Ovary (tissue), 3 donors: ENCODE measurements around the gene CCDC85B.

Experiments used
- CTCF ChIP-seq, 3 donors: fragments of 450-650 bp in 2 of 3; fragments of 200-600 bp in 1 of 3; IDR thresholded peaks; one replicate each; pipeline versions ENCODE4 v1.5.1 to v1.8.0; 2016 to 2022; ENCODE audit warnings: antibody characterized with exemption in 3 of 3, mild to moderate bottlenecking in 1 of 3
- POLR2A ChIP-seq: fragments of 450-650 bp; IDR thresholded peaks from one replicate; pipeline ENCODE4 v1.6.1; 2017; ENCODE audit warnings: antibody characterized with exemption, mild to moderate bottlenecking, moderate library complexity
- donor health status: DM: no; HTN: no; CAD: no.

GRCh38 chr11:65861165-65861505, 29.3 kb upstream of the CCDC85B start:
- TF ChIP-seq CTCF (IDR thresholded peaks at IDR 0.05) (no peak), POLR2A (no peak)
